Omental fat pad (tissue), 4 donors: ENCODE results near the gene IKBKG. TPM values are rescaled to one million over a fixed set of nuclear protein-coding genes. Genes with fewer than 3 reads are reported as not detected.
"Not testable (repeated sequence)": the region's sequence is repeated elsewhere in the genome, so short reads cannot be mapped to it uniquely, and the experiment has no call there.

Experiments
- ATAC-seq: fragments of 150-250 bp; one replicate; pipeline ENCODE4 v1.9.1; 2016; ENCODE audit warnings: mild to moderate bottlenecking, moderate library complexity; ENCODE audit not compliant: low FRiP score
- DNase-seq: peaks from one replicate; pipeline ENCODE4 v3.0.0-alpha.2; 2019; ENCODE audit warnings: low spot score
- total RNA-seq, 4 donors: library from RNA; depleted of rRNA; stranded (reverse); fragments of >200 nt; gene quantifications; one replicate each; pipeline ENCODE4 v1.1.0, GENCODE V29; 2016
- TF ChIP-seq, protein P1 (sequence below), 3 donors: fragments of 450-650 bp; IDR thresholded peaks; one replicate each; pipeline ENCODE4 v1.5.1; 2016 to 2017; ENCODE audit warnings: antibody characterized with exemption in 3 of 3, mild to moderate bottlenecking in 3 of 3, moderate library complexity in 2 of 3

The IKBKG gene
- total RNA-seq, 4 donors from 2014 or later, result 7.5 to 15.4 (median 12.3) TPM

DNA sequence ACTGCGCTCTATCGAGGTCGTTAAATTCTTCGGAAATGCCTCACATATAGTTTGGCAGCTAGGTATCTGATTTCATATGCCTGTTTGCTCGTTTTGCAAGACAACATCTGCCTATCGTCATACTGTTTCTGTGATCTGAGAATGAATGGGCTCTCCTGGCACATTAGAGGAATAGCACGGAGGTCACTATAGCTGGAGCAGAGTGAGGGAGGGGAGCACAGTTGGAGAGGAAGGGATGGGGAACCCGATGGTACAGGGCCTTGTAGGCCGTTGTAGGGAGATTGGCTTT is 552 bp downstream of the IKBKG start:
- ATAC-seq (peak; percentile 3), DNase-seq (no peak)
- TF ChIP-seq, protein P1, sequence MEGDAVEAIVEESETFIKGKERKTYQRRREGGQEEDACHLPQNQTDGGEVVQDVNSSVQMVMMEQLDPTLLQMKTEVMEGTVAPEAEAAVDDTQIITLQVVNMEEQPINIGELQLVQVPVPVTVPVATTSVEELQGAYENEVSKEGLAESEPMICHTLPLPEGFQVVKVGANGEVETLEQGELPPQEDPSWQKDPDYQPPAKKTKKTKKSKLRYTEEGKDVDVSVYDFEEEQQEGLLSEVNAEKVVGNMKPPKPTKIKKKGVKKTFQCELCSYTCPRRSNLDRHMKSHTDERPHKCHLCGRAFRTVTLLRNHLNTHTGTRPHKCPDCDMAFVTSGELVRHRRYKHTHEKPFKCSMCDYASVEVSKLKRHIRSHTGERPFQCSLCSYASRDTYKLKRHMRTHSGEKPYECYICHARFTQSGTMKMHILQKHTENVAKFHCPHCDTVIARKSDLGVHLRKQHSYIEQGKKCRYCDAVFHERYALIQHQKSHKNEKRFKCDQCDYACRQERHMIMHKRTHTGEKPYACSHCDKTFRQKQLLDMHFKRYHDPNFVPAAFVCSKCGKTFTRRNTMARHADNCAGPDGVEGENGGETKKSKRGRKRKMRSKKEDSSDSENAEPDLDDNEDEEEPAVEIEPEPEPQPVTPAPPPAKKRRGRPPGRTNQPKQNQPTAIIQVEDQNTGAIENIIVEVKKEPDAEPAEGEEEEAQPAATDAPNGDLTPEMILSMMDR (IDR thresholded peaks at IDR 0.05), result no peak

DNA sequence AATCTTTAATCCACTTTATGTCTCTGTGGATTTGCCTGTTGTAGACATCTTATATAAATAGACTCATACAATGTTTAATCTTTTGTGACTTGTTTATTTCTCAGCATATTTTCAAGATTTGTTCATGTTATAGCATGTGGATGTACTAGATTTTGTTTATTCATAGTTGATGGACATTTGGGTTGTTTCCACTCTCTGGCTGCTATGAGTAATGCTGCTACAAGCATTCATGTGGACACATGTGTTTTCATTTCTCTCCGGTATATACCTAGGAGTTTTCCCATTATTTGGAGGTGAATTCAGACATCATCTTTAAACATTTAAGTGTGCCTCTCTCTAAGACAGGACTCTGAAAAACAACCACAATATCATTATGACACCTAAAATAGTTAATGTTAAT is 2.3 kb downstream of the IKBKG start:
- TF ChIP-seq, protein P1 (IDR thresholded peaks at IDR 0.05), result no peak
- ATAC-seq, result no peak
- DNase-seq, result no peak

DNA sequence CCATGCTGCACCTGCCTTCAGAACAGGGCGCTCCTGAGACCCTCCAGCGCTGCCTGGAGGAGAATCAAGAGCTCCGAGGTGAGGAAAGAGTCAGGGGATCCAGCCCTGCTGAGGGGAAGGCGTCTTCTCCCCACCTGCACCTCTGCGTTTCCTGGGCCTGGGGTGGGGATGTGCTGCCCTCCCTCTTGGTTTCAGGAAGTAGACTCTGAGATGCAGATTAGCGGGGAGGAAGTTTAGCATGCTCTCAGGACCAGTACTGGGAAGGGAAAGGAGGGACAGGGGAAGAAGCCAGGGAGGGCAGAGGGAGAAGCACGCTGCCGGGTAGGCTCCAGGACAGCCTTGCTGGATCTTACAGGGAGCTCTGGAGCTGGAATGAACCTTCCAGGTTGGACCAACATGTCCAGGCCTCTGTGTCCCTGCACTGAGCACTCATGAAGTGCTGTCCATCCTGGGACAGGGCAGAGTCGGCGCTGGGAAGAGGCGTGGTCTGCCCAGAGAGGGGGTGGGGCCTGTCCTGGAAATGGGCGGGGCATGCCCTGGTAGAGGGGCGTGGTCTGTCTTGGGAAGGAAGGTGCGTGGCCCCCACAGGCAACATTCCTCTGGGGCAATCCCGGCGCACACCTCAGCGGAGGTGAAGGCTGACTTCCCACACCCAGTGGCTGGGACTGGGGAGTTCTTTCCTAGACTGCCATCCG is 4.8 kb downstream of the IKBKG start:
- peak; percentile 12 for ATAC-seq
- not testable (repeated sequence) for DNase-seq

DNA sequence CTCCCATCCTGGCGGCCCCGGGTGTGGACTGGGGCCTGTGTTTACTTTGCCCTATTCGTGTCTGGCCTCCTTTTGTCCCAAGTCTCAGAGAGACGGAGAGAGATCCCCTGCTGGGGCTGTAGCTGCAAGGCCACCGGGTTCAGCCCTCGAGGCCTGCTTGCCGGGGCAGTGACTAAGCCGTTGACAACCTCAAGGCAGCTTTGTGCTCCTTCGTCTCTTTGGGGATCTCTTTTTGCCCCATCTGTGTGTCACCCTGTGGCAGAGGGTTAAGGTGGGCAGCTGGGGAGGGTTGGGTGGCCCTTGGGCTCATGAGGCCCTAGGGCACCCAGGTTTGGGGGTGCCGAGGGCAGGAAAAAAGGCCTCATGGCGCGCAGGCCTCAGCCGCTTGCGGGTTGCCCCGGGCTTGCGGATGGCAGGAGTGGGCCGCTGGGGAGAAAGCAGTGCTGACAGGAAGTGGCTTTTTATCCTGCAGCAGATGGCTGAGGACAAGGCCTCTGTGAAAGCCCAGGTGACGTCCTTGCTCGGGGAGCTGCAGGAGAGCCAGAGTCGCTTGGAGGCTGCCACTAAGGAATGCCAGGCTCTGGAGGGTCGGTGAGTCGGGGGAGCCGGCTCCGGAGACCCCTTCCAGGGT is 10.8 kb downstream of the IKBKG start:
- ATAC-seq, result not testable (repeated sequence)

DNA sequence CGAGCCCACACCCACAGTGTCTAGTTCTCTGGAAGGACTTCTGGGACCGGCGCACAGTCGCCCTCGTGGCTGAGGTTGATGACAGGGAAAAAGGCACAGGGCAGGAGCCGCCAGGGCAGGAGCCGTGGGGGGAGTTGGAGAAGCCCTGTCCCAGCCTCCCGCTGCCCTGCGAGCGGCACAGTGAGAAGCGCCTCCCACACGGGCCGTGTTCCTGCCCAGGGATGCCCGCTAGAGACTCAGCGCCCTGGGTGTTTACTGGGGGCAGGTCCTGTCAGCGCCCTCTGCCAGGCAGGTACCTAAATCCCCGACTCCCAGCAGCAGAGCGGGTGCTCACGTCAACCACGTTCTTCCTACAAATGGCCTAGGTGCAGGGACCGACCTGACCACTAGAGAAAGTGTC is 11.5 kb downstream of the IKBKG start:
- not testable (repeated sequence) for DNase-seq, ATAC-seq

More for the DNA sequence above, 10.8 kb downstream of the IKBKG start:
- not testable (repeated sequence) for DNase-seq

DNA sequence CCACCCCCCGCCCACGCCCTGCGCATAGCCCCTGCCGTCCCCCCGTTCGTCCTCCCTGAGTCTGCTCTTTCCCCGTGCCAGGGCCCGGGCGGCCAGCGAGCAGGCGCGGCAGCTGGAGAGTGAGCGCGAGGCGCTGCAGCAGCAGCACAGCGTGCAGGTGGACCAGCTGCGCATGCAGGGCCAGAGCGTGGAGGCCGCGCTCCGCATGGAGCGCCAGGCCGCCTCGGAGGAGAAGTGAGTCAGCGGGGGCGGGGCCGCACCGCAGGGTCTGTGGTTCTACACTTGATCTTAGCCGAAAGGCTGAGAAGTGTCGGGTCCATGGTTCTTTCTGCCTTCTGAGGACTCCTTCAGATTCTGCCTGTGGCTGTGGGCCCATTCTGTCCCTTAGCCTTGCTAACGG is 12.9 kb downstream of the IKBKG start:
- peak; percentile 9 for ATAC-seq
- not testable (repeated sequence) for DNase-seq

DNA sequence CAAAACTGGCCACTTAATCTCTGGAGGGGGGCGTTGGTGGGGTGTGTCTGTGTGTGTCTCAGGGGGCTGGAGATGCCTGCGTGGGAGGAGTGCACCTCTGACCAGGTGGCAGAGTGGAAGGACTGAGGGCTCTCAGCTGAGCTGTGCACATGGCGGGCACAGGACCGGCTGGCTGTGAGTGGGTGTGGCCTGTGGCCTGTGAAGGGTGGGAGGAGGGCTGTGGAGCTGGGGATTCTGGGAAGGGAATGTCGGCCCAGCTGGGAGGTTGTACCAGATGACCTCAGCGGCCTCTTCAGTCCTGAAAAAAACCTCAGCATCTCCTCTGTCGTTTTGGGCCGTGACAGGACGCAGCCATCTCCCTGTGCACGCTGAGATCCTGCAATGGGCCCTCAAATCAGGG is 14.9 kb downstream of the IKBKG start:
- ATAC-seq, DNase-seq: not testable (repeated sequence)

DNA sequence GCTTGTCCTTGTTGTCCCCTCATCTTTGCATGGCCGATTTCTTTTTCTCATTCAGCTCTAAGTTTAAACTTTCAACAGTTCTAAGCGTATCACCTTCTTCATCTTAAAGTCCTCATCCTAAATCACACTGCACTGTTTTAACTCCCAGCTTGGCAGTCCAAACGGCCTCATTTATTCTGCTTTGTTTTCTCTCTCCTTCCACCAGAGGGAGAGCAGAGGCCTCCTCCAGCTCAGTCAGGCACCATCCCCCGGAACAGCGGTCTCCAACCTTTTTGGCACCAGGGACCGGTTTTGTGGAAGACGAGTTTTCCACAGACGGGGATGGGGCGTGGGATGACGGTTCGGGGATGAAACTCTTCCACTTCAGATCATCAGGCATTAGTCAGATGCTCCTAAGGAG is 22.9 kb downstream of the IKBKG start:
- DNase-seq, ATAC-seq: not testable (repeated sequence)

DNA sequence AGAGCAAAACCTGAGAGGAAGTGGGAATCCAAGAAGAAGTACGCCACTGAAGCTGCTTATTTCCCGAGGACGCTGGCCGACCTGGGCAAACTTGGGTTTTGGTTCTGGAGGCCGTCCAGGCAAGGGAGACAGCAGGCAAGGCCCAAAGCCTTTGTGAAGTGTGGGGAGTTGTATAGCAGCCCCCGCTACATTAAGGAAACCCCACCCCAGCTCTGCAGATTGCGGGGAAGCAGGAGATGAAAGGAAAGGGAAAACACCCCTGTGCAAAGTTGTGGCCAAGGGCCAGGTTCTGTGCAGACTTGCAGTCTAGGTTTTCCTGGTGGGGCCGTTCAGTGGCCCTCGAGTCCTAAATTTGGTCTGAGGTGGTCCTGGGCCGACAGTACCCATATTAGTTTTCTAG is 25.6 kb downstream of the IKBKG start:
- ATAC-seq, DNase-seq: not testable (repeated sequence)

DNA sequence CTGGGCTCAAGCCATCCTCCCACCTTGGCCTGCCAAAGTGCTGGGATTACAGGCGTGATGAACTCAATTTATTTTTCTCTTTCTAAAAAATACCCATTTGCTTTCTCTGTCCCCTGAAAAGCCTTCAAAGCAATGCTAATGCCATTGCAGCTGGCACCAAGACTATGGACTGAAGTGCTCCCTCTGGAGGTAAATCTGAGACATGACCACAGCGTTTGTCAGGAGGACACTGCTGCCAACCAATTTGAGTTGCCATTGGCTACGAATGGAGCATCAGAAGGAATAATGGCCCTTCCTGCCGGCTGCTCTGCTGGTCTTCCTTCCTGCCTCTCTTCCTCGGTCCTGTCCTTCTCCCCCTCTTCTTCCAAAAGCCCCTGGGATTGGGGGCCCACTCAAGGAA is 27.7 kb downstream of the IKBKG start:
- not testable (repeated sequence) for DNase-seq

DNA sequence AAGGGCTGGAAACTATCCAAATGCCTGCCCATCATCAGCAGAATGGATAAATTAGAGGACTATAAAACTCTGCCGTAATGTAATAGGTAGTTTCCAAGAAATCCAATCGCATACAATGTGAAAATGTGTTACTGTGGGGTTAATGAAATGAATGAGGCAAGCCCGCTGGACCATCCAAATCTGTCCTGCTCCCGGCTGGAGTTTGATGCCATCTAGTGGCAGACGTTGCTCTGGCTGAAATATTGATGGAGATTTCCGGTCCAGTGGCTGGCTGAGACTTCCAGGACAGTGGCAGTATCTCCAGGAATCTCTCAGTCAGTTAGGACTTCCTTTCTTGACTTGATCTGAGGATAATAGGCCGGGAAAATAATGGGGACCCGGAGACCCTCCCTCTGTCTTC is 35.6 kb downstream of the IKBKG start:
- not testable (repeated sequence) for DNase-seq

More for the DNA sequence above, 27.7 kb downstream of the IKBKG start:
- ATAC-seq, result peak; percentile 17

DNA sequence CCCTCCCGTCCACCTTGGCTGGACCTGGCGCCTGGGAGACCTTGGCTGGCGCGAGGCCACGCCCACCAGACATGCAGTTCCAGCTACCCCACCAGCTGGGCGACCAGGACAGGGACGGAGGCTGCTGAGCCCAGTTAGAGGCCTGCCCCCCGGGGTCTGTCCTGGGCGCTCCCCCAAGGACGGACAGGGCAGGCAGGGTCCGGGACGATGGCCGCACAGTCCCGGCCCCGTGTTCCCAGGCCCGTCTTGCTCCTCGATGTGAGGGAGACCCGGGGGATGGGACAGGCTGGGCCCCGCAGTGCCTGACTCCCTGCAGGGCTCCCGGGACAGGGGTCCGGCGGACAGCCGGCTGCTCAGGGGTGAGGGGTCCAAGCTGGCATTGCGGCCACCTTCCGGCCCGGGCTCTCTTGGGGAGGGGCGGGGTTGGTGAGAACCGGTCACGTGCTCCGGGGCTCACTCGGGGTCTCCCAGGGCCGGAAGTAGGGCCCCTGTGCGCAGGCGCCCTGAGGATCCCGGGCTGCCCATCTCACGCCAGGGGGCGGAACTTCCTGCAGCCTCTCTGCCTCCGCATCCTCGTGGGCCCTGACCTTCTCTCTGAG is 37.3 kb downstream of the IKBKG start, which contains the start of gene CTAG1A:
CTAG1A (plus strand) TSS at position 549 of the 599 bp plus-strand sequence. CDS start 74 bp downstream, outside the sequence.
- DNase-seq, ATAC-seq: not testable (repeated sequence)

More for the DNA sequence above, 35.6 kb downstream of the IKBKG start:
- peak; percentile 45 for ATAC-seq

DNA sequence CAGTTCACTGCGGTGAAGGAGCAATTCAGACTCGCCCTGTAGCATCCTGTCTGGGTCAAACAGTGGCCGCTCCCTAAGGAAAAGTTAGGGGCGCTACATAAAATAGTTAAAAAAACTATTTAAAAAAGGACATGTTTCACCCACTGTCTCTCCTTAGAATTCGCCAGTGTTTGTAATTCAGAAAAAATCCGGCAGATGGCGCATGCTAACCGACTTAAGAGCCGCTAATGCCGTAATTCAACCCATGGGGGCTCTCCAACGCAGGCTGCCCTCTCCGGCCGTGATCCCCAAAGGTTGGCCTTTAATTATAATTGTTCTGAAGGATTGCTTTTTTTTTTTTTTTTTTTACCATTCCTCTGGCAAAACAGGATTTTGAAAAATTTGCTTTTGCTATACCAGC is 43.0 kb downstream of the IKBKG start:
- not testable (repeated sequence) for ATAC-seq, DNase-seq
